HG02840 (cell line): Measurements from ENCODE around the gene CACNA2D3.

Experiments used
- ATAC-seq: cut with Tn5 transposase; IDR thresholded peaks from one replicate; pipeline ENCODE4 v1.9.1; 2021; ENCODE audit warnings: mild to moderate bottlenecking, moderate library complexity, moderate number of reproducible peaks; ENCODE audit not compliant: unreplicated experiment, low FRiP score

CACNA2D3 gene

GRCh38 chr3:54313418-54313817 lies 191.1 kb downstream of the CACNA2D3 start:
- ATAC-seq = no peak

GRCh38 chr3:54321520-54321919 lies 199.2 kb downstream of the CACNA2D3 start:
- ATAC-seq = no peak

- ATAC-seq = no peak
Observed at GRCh38 chr3:54322354-54322753, 200.0 kb downstream of the CACNA2D3 start.

- no peak for ATAC-seq
Observed at GRCh38 chr3:54324103-54324502, 201.8 kb downstream of the CACNA2D3 start.

GRCh38 chr3:54326951-54327350 lies 204.6 kb downstream of the CACNA2D3 start:
- no peak for ATAC-seq

GRCh38 chr3:54331341-54331740 lies 209.0 kb downstream of the CACNA2D3 start:
- ATAC-seq = no peak

GRCh38 chr3:54337846-54338245 lies 215.5 kb downstream of the CACNA2D3 start:
- ATAC-seq = no peak

GRCh38 chr3:54339608-54340007 lies 217.3 kb downstream of the CACNA2D3 start:
- ATAC-seq = no peak

GRCh38 chr3:54341811-54342210 lies 219.5 kb downstream of the CACNA2D3 start:
- ATAC-seq = no peak

GRCh38 chr3:54342676-54343075 lies 220.3 kb downstream of the CACNA2D3 start:
- ATAC-seq = no peak

GRCh38 chr3:54343495-54343894 lies 221.1 kb downstream of the CACNA2D3 start:
- no peak for ATAC-seq

- ATAC-seq = no peak
Observed at GRCh38 chr3:54344601-54345231, 222.4 kb downstream of the CACNA2D3 start.

GRCh38 chr3:54345847-54346375 lies 223.6 kb downstream of the CACNA2D3 start:
- no peak for ATAC-seq

GRCh38 chr3:54347060-54347459 lies 224.7 kb downstream of the CACNA2D3 start:
- ATAC-seq = no peak

- ATAC-seq = no peak
Observed at GRCh38 chr3:54347933-54348332, 225.6 kb downstream of the CACNA2D3 start.

- no peak for ATAC-seq
Observed at GRCh38 chr3:54349231-54349652, 226.9 kb downstream of the CACNA2D3 start.

- ATAC-seq = no peak
Observed at GRCh38 chr3:54349691-54350090, 227.3 kb downstream of the CACNA2D3 start.

GRCh38 chr3:54353546-54353945 lies 231.2 kb downstream of the CACNA2D3 start:
- no peak for ATAC-seq

GRCh38 chr3:54353946-54354345 lies 231.6 kb downstream of the CACNA2D3 start:
- ATAC-seq = no peak

- no peak for ATAC-seq
Observed at GRCh38 chr3:54355800-54356199, 233.4 kb downstream of the CACNA2D3 start.

- ATAC-seq = no peak
Observed at GRCh38 chr3:54356261-54357045, 234.1 kb downstream of the CACNA2D3 start.

GRCh38 chr3:54357301-54357700 lies 234.9 kb downstream of the CACNA2D3 start:
- ATAC-seq = no peak
